Measurements from ENCODE around the gene FAM151A. TPM values are rescaled to one million over a fixed set of nuclear protein-coding genes. Genes with fewer than 3 reads are reported as not detected.

FAM151A gene
- total and polyA plus RNA-seq, 5 donors from 2014 or later, result not detected

- H3K4me3 ChIP-seq (ENCODE audit: low read depth, low read length), result no peak overlapping the region
- Mint-ChIP-seq H3K27ac (no peak overlapping the region), H3K4me3 (no peak overlapping the region), H3K27me3 (no peaks in the 10 kb centered on the region), H3K9me3 (no peaks in the 10 kb centered on the region), H3K4me1 (peaks cover 0 to 4% (median 0%) of the 10 kb centered on the region in 4 donors), H3K36me3 (no peaks in the 10 kb centered on the region)
- no peak overlapping the region for H3K27ac ChIP-seq (ENCODE audit: insufficient read depth, low read length, poor library complexity, severe bottlenecking)
- DNase-seq (peak in 1 of 3 donors; percentile 18), ATAC-seq (ENCODE audit: low read depth in 2 of 2) (peak in 1 of 2 donors; percentile 52)
- H3K36me3 ChIP-seq (ENCODE audit: control insufficient read depth, insufficient read depth, low read length), result no peaks in the 10 kb centered on the region
- no peaks in the 10 kb centered on the region for H3K27me3 ChIP-seq (ENCODE audit: control insufficient read depth, insufficient read depth, low read length)
- no peaks in the 10 kb centered on the region for H3K4me1 ChIP-seq (ENCODE audit: control insufficient read depth, insufficient read depth, low read length, poor library complexity, severe bottlenecking)
- H3K9me3 ChIP-seq (ENCODE audit: control insufficient read depth in 2 of 2, low read length in 2 of 2), result no peaks in the 10 kb centered on the region
Measured at GRCh38 chr1:54588377-54588776, 34.9 kb downstream of the FAM151A start.

- DNase-seq (no peak), ATAC-seq (ENCODE audit: low read depth in 2 of 2) (no peak)
- no peak overlapping the region for H3K27ac Mint-ChIP-seq
- peaks cover 0 to 4% (median 0%) of the 10 kb centered on the region in 4 donors for H3K4me1 Mint-ChIP-seq
- H3K27me3 Mint-ChIP-seq, result no peaks in the 10 kb centered on the region
- H3K4me3 Mint-ChIP-seq, result no peak overlapping the region
- Histone ChIP-seq H3K4me1 (ENCODE audit: control insufficient read depth, insufficient read depth, low read length, poor library complexity, severe bottlenecking) (no peaks in the 10 kb centered on the region), H3K9me3 (ENCODE audit: control insufficient read depth in 2 of 2, low read length in 2 of 2) (no peaks in the 10 kb centered on the region), H3K27me3 (ENCODE audit: control insufficient read depth, insufficient read depth, low read length) (no peaks in the 10 kb centered on the region), H3K4me3 (ENCODE audit: low read depth, low read length) (no peak overlapping the region), H3K27ac (ENCODE audit: insufficient read depth, low read length, poor library complexity, severe bottlenecking) (no peak overlapping the region), H3K36me3 (ENCODE audit: control insufficient read depth, insufficient read depth, low read length) (no peaks in the 10 kb centered on the region)
- H3K9me3 Mint-ChIP-seq, result no peaks in the 10 kb centered on the region
- H3K36me3 Mint-ChIP-seq, result no peaks in the 10 kb centered on the region
Measured at GRCh38 chr1:54585181-54586066, 37.9 kb downstream of the FAM151A start.

GRCh38 chr1:54584575-54584974 is 38.8 kb downstream of the FAM151A start:
- Mint-ChIP-seq H3K36me3 (no peaks in the 10 kb centered on the region), H3K27ac (no peak overlapping the region), H3K4me1 (peaks cover 0 to 4% (median 0%) of the 10 kb centered on the region in 4 donors), H3K9me3 (no peaks in the 10 kb centered on the region), H3K4me3 (no peak overlapping the region), H3K27me3 (no peaks in the 10 kb centered on the region)
- Histone ChIP-seq H3K27ac (ENCODE audit: insufficient read depth, low read length, poor library complexity, severe bottlenecking) (no peak overlapping the region), H3K27me3 (ENCODE audit: control insufficient read depth, insufficient read depth, low read length) (no peaks in the 10 kb centered on the region), H3K4me1 (ENCODE audit: control insufficient read depth, insufficient read depth, low read length, poor library complexity, severe bottlenecking) (no peaks in the 10 kb centered on the region), H3K4me3 (ENCODE audit: low read depth, low read length) (no peak overlapping the region), H3K9me3 (ENCODE audit: control insufficient read depth in 2 of 2, low read length in 2 of 2) (no peaks in the 10 kb centered on the region), H3K36me3 (ENCODE audit: control insufficient read depth, insufficient read depth, low read length) (no peaks in the 10 kb centered on the region)
- no peak for DNase-seq
- no peak for ATAC-seq (ENCODE audit: low read depth in 2 of 2)

- Mint-ChIP-seq H3K4me1 (peaks cover 0 to 4% (median 0%) of the 10 kb centered on the region in 4 donors), H3K36me3 (no peaks in the 10 kb centered on the region), H3K27me3 (no peaks in the 10 kb centered on the region), H3K27ac (no peak overlapping the region), H3K4me3 (no peak overlapping the region), H3K9me3 (no peaks in the 10 kb centered on the region)
- Histone ChIP-seq H3K27ac (ENCODE audit: insufficient read depth, low read length, poor library complexity, severe bottlenecking) (no peak overlapping the region), H3K4me1 (ENCODE audit: control insufficient read depth, insufficient read depth, low read length, poor library complexity, severe bottlenecking) (no peaks in the 10 kb centered on the region), H3K4me3 (ENCODE audit: low read depth, low read length) (no peak overlapping the region), H3K9me3 (ENCODE audit: control insufficient read depth in 2 of 2, low read length in 2 of 2) (no peaks in the 10 kb centered on the region), H3K27me3 (ENCODE audit: control insufficient read depth, insufficient read depth, low read length) (no peaks in the 10 kb centered on the region), H3K36me3 (ENCODE audit: control insufficient read depth, insufficient read depth, low read length) (no peaks in the 10 kb centered on the region)
- no peak for DNase-seq
- ATAC-seq (ENCODE audit: low read depth in 2 of 2), result no peak
Measured at GRCh38 chr1:54583871-54584270, 39.5 kb downstream of the FAM151A start.

GRCh38 chr1:54583307-54583686 is 40.0 kb downstream of the FAM151A start:
- Mint-ChIP-seq H3K4me3 (no peak overlapping the region), H3K4me1 (no peaks in the 10 kb centered on the region), H3K9me3 (no peaks in the 10 kb centered on the region), H3K27me3 (no peaks in the 10 kb centered on the region), H3K27ac (no peak overlapping the region), H3K36me3 (no peaks in the 10 kb centered on the region)
- H3K36me3 ChIP-seq (ENCODE audit: control insufficient read depth, insufficient read depth, low read length), result no peaks in the 10 kb centered on the region
- H3K4me3 ChIP-seq (ENCODE audit: low read depth, low read length), result no peak overlapping the region
- H3K27ac ChIP-seq (ENCODE audit: insufficient read depth, low read length, poor library complexity, severe bottlenecking), result no peak overlapping the region
- no peaks in the 10 kb centered on the region for H3K27me3 ChIP-seq (ENCODE audit: control insufficient read depth, insufficient read depth, low read length)
- H3K4me1 ChIP-seq (ENCODE audit: control insufficient read depth, insufficient read depth, low read length, poor library complexity, severe bottlenecking), result no peaks in the 10 kb centered on the region
- ATAC-seq (ENCODE audit: low read depth in 2 of 2) (no peak), DNase-seq (no peak)
- H3K9me3 ChIP-seq (ENCODE audit: control insufficient read depth in 2 of 2, low read length in 2 of 2), result no peaks in the 10 kb centered on the region

GRCh38 chr1:54582566-54583306 is 40.6 kb downstream of the FAM151A start:
- Histone ChIP-seq H3K36me3 (ENCODE audit: control insufficient read depth, insufficient read depth, low read length) (no peaks in the 10 kb centered on the region), H3K27ac (ENCODE audit: insufficient read depth, low read length, poor library complexity, severe bottlenecking) (no peak overlapping the region), H3K9me3 (ENCODE audit: control insufficient read depth in 2 of 2, low read length in 2 of 2) (no peaks in the 10 kb centered on the region), H3K27me3 (ENCODE audit: control insufficient read depth, insufficient read depth, low read length) (no peaks in the 10 kb centered on the region), H3K4me1 (ENCODE audit: control insufficient read depth, insufficient read depth, low read length, poor library complexity, severe bottlenecking) (no peaks in the 10 kb centered on the region), H3K4me3 (ENCODE audit: low read depth, low read length) (no peak overlapping the region)
- no peaks in the 10 kb centered on the region for H3K4me1 Mint-ChIP-seq
- ATAC-seq (ENCODE audit: low read depth in 2 of 2) (no peak), DNase-seq (no peak)
- H3K27ac Mint-ChIP-seq, result no peak overlapping the region
- H3K9me3 Mint-ChIP-seq, result no peaks in the 10 kb centered on the region
- no peak overlapping the region for H3K4me3 Mint-ChIP-seq
- no peaks in the 10 kb centered on the region for H3K27me3 Mint-ChIP-seq
- no peaks in the 10 kb centered on the region for H3K36me3 Mint-ChIP-seq

- Mint-ChIP-seq H3K27ac (no peak overlapping the region), H3K36me3 (no peaks in the 10 kb centered on the region), H3K4me1 (no peaks in the 10 kb centered on the region), H3K9me3 (no peaks in the 10 kb centered on the region), H3K27me3 (no peaks in the 10 kb centered on the region), H3K4me3 (no peak overlapping the region)
- Histone ChIP-seq H3K4me1 (ENCODE audit: control insufficient read depth, insufficient read depth, low read length, poor library complexity, severe bottlenecking) (no peaks in the 10 kb centered on the region), H3K36me3 (ENCODE audit: control insufficient read depth, insufficient read depth, low read length) (no peaks in the 10 kb centered on the region), H3K9me3 (ENCODE audit: control insufficient read depth in 2 of 2, low read length in 2 of 2) (no peaks in the 10 kb centered on the region), H3K27ac (ENCODE audit: insufficient read depth, low read length, poor library complexity, severe bottlenecking) (no peak overlapping the region), H3K27me3 (ENCODE audit: control insufficient read depth, insufficient read depth, low read length) (no peaks in the 10 kb centered on the region), H3K4me3 (ENCODE audit: low read depth, low read length) (no peak overlapping the region)
- no peak for ATAC-seq (ENCODE audit: low read depth in 2 of 2)
- no peak for DNase-seq
Measured at GRCh38 chr1:54581621-54582035, 41.7 kb downstream of the FAM151A start.
